Spleen (tissue), 7 donors: Measurements from ENCODE around the gene ST3GAL4.

ENCODE experiments used
- POLR2A ChIP-seq, 3 donors: fragments of 450-650 bp; IDR thresholded peaks; one replicate each; pipeline ENCODE4 v1.5.1; 2017; ENCODE audit warnings: antibody characterized with exemption in 3 of 3, mild to moderate bottlenecking in 1 of 3
- POLR2AphosphoS5 ChIP-seq, 3 donors: sonication (generic); formaldehyde crosslinking; IDR thresholded peaks; one replicate each; pipeline ENCODE4 v1.5.1; 2017; ENCODE audit warnings: antibody characterized with exemption in 3 of 3
- TF ChIP-seq, protein P1 (sequence below), 11 experiments: fragments of 200-600 bp in 7 of 11; fragments of 450-650 bp in 4 of 11; sonication (generic) in 4 of 11; IDR thresholded peaks in 8 of 11; conservative IDR thresholded peaks in 3 of 11; 1 replicate in 7 of 11; 2 replicates in 4 of 11; pipeline versions ENCODE4 v1.4.0 to v1.8.0; 2016 to 2021; ENCODE audit warnings: antibody characterized with exemption in 11 of 11, inconsistent platforms in 4 of 11, mild to moderate bottlenecking in 1 of 11
- donor health status: DM: no; HTN: no; CAD: no; lungs with moderate emphysema.
- donor health status: DM: no; HTN: no; CAD: no.
- donor health status: DM: no; HTN: no; CAD: no.

DNA sequence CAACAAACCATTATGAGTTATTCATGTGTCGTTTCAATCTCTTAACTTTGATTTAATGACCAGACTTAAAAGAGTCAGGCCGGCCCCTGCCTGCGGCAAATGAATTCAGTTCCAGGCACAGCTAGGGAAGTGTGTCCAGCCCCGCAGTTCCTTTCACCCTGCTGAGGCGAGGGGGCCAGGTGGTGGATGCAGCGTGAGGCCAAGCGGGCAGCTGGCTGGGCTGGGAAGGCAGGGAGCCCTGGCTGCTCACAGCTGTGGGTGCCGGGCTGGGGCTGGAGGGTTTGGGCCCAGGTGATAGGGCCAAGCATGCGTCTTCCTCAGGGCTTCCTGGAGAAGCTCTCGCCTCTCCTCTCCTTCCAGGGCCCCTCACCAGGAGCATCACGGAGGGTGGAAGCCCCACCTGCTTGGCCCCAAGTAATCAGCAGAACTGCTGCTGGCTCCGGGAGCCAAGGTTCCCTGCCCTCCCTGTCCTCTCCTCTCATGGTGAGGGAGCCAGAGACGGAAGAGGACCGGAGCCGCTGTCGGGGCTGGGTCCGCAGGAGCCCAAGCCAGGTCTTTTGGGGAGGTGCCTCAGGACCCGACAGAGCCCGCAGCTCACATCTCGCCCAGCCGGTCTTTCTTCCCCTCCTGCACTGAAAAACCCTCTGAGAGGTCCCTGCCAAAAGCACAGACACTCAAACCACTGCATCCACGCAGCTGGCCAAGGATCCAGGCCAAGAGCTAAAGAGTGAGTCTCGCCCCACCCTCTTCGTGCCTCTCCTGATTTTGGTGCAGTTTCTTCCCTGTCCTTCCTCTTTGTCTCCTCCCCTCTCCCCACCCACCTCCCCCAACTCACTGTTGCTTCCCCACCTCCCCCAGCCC, 97.0 kb downstream of the ST3GAL4 start:
- TF ChIP-seq POLR2A (IDR thresholded peaks at IDR 0.05) (no peak), POLR2AphosphoS5 (IDR thresholded peaks at IDR 0.05) (no peak)
- TF ChIP-seq, protein P1, sequence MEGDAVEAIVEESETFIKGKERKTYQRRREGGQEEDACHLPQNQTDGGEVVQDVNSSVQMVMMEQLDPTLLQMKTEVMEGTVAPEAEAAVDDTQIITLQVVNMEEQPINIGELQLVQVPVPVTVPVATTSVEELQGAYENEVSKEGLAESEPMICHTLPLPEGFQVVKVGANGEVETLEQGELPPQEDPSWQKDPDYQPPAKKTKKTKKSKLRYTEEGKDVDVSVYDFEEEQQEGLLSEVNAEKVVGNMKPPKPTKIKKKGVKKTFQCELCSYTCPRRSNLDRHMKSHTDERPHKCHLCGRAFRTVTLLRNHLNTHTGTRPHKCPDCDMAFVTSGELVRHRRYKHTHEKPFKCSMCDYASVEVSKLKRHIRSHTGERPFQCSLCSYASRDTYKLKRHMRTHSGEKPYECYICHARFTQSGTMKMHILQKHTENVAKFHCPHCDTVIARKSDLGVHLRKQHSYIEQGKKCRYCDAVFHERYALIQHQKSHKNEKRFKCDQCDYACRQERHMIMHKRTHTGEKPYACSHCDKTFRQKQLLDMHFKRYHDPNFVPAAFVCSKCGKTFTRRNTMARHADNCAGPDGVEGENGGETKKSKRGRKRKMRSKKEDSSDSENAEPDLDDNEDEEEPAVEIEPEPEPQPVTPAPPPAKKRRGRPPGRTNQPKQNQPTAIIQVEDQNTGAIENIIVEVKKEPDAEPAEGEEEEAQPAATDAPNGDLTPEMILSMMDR (IDR thresholded peaks at IDR 0.05 in 8 of 11, conservative IDR thresholded peaks at IDR 0.05 in 3 of 11): no peak
